ENCODE measurements around the gene NID1.

DNA sequence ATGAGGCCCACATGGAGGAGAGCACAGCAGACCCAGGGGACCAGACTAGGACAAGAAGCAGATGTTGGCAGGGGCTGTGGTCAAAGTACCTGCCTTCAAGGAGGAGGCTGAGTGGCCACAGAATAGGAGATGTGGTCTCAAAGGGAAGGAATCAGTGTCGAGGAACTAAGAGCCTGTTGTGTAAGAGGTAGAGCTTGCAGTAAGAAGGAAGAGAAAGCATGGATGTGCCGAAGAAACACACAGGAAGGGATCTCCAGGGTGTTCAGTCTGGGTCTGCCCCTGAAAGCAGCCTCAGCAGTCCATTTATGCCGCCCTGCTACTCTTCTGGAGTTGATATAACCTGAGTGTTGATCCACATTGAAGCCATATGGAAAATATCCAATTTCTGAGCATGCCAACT, 83.9 kb downstream of the NID1 start:
- TF ChIP-seq RAD21 (IDR thresholded peaks at IDR 0.05) (no peak), YY1 (IDR thresholded peaks at IDR 0.05) (no peak), TAF1 (conservative IDR thresholded peaks at IDR 0.05) (no peak)
